Breast epithelium (tissue), 4 donors: ENCODE data around the gene GATA6. TPM values are rescaled to one million over a fixed set of nuclear protein-coding genes. Genes with fewer than 3 reads are reported as not detected.

ENCODE experiments used
- DNase-seq, 2 donors: peaks; one replicate each; pipeline ENCODE4 v3.0.0-alpha.2; 2019; ENCODE audit warnings: low spot score in 2 of 2
- H3K27ac ChIP-seq, 2 donors: fragments of 200-600 bp; sonication (generic) in 1 of 2; one replicate each; pipeline ENCODE4 v1.5.1; 2016 to 2019; ENCODE audit warnings: mild to moderate bottlenecking in 1 of 2
- H3K27me3 ChIP-seq, 2 donors: fragments of 200-600 bp; sonication (generic) in 1 of 2; one replicate each; pipeline versions ENCODE4 v1.5.1 to v1.6.0; 2017 to 2019; ENCODE audit warnings: control low read depth in 1 of 2, mild to moderate bottlenecking in 1 of 2
- H3K36me3 ChIP-seq: fragments of 200-600 bp; one replicate; pipeline ENCODE4 v1.5.1; 2019
- H3K4me1 ChIP-seq, 2 donors: fragments of 200-600 bp; sonication (generic); one replicate each; pipeline ENCODE4 v1.5.1; 2016 to 2019; ENCODE audit warnings: control low read depth in 1 of 2
- H3K4me3 ChIP-seq, 3 donors: fragments of 200-600 bp; sonication (generic); 1 replicate in 2 of 3; 2 replicates in 1 of 3; pipeline ENCODE4 v1.5.1; 2016 to 2019; ENCODE audit warnings: mild to moderate bottlenecking in 3 of 3, moderate library complexity in 2 of 3
- H3K9me3 ChIP-seq, 2 donors: fragments of 200-600 bp; sonication (generic) in 1 of 2; one replicate each; pipeline ENCODE4 v1.5.1; 2016 to 2019; ENCODE audit warnings: control low read depth in 1 of 2
- CTCF ChIP-seq, 3 donors: fragments of 450-650 bp; IDR thresholded peaks; one replicate each; pipeline ENCODE4 v1.5.1; 2016 to 2017; ENCODE audit warnings: antibody characterized with exemption in 3 of 3, mild to moderate bottlenecking in 3 of 3, moderate library complexity in 3 of 3
- POLR2A ChIP-seq: fragments of 450-650 bp; IDR thresholded peaks from one replicate; pipeline ENCODE4 v1.6.1; 2016; ENCODE audit warnings: antibody characterized with exemption, mild to moderate bottlenecking, moderate library complexity
- POLR2AphosphoS5 ChIP-seq, 3 donors: sonication (generic); formaldehyde crosslinking; IDR thresholded peaks; one replicate each; pipeline ENCODE4 v1.6.1; 2017; ENCODE audit warnings: antibody characterized with exemption in 3 of 3
- intact Hi-C: fragments of 100-400 bp; cut with DNase I; formaldehyde crosslinking; loops from one replicate; pipeline ENCODE4 v1.15.1; 2023; ENCODE audit warnings: low total_unique reads
- total RNA-seq, 3 donors: library from RNA; depleted of rRNA; stranded (reverse); fragments of >200 nt; gene quantifications; one replicate each; pipeline ENCODE4 v1.1.0, GENCODE V29; 2016

Gene GATA6
- total RNA-seq, 3 donors from 2014 or later, result 3.0 to 11.1 (median 11.0) TPM

- intact Hi-C loops, result no loop called here
- H3K4me1 ChIP-seq, result no peaks in the 10 kb centered on the region
- no peak overlapping the region for H3K27ac ChIP-seq
These were observed 15.9 kb downstream of the GATA6 start for GRCh38 chr18:22185273-22185672.

GRCh38 chr18:22185771-22186386 lies 16.5 kb downstream of the GATA6 start:
- H3K4me1 ChIP-seq, result no peaks in the 10 kb centered on the region
- intact Hi-C loops, result no loop called here
- no peaks in the 10 kb centered on the region for H3K9me3 ChIP-seq
- no peaks in the 10 kb centered on the region for H3K27me3 ChIP-seq
- H3K36me3 ChIP-seq, result no peaks in the 10 kb centered on the region
- no peak overlapping the region for H3K27ac ChIP-seq
- no peak for DNase-seq
- no peak overlapping the region for H3K4me3 ChIP-seq
- no peak for TF ChIP-seq POLR2AphosphoS5 (IDR thresholded peaks at IDR 0.05)
- TF ChIP-seq POLR2A, result no peak
- TF ChIP-seq CTCF (IDR thresholded peaks at IDR 0.05), result no peak

More at GRCh38 chr18:22185273-22185672, 15.9 kb downstream of the GATA6 start:
- TF ChIP-seq CTCF (IDR thresholded peaks at IDR 0.05) (no peak), POLR2AphosphoS5 (IDR thresholded peaks at IDR 0.05) (no peak), POLR2A (no peak)
- no peak for DNase-seq
- H3K36me3 ChIP-seq, result no peaks in the 10 kb centered on the region
- no peaks in the 10 kb centered on the region for H3K27me3 ChIP-seq
- no peak overlapping the region for H3K4me3 ChIP-seq
- no peaks in the 10 kb centered on the region for H3K9me3 ChIP-seq

GRCh38 chr18:22186484-22186971 lies 17.1 kb downstream of the GATA6 start:
- intact Hi-C loops, result no loop called here
- H3K9me3 ChIP-seq, result no peaks in the 10 kb centered on the region

GRCh38 chr18:22188559-22189267 lies 19.3 kb downstream of the GATA6 start:
- Histone ChIP-seq H3K27me3 (no peaks in the 10 kb centered on the region), H3K4me1 (no peaks in the 10 kb centered on the region), H3K4me3 (no peak overlapping the region), H3K36me3 (no peaks in the 10 kb centered on the region), H3K9me3 (no peaks in the 10 kb centered on the region), H3K27ac (peak overlapping the region in 1 of 2 donors; percentile 20)
- intact Hi-C loops, result no loop called here
- DNase-seq, result no peak
- TF ChIP-seq CTCF (IDR thresholded peaks at IDR 0.05) (no peak), POLR2A (no peak), POLR2AphosphoS5 (IDR thresholded peaks at IDR 0.05) (no peak)

More at GRCh38 chr18:22186484-22186971, 17.1 kb downstream of the GATA6 start:
- no peaks in the 10 kb centered on the region for H3K4me1 ChIP-seq
- H3K27ac ChIP-seq, result no peak overlapping the region
- H3K36me3 ChIP-seq, result no peaks in the 10 kb centered on the region
- no peak overlapping the region for H3K4me3 ChIP-seq
- no peaks in the 10 kb centered on the region for H3K27me3 ChIP-seq
- no peak for TF ChIP-seq POLR2AphosphoS5 (IDR thresholded peaks at IDR 0.05)
- no peak for TF ChIP-seq CTCF (IDR thresholded peaks at IDR 0.05)
- TF ChIP-seq POLR2A, result no peak
- DNase-seq, result no peak

GRCh38 chr18:22189449-22190166 lies 20.2 kb downstream of the GATA6 start:
- no peaks in the 10 kb centered on the region for H3K36me3 ChIP-seq
- H3K27me3 ChIP-seq, result no peaks in the 10 kb centered on the region
- no peak overlapping the region for H3K4me3 ChIP-seq
- intact Hi-C loops, result no loop called here
- no peaks in the 10 kb centered on the region for H3K9me3 ChIP-seq
- peak overlapping the region in 1 of 2 donors; percentile 41 for H3K27ac ChIP-seq
- TF ChIP-seq CTCF (IDR thresholded peaks at IDR 0.05), result no peak
- TF ChIP-seq POLR2A, result no peak
- no peak for TF ChIP-seq POLR2AphosphoS5 (IDR thresholded peaks at IDR 0.05)
- no peaks in the 10 kb centered on the region for H3K4me1 ChIP-seq
- DNase-seq, result no peak
